Measurements from ENCODE around the gene RIMS4. TPM values are rescaled to one million over a fixed set of nuclear protein-coding genes. Genes with fewer than 3 reads are reported as not detected.
A peak's percentile ranks its signal among the peaks of the same experiment; 100 is the strongest.
"Not testable (repeated sequence)": the region's sequence is repeated elsewhere in the genome, so short reads cannot be mapped to it uniquely, and the experiment has no call there.

The RIMS4 gene
- total RNA-seq, 1 donor = not detected

DNA sequence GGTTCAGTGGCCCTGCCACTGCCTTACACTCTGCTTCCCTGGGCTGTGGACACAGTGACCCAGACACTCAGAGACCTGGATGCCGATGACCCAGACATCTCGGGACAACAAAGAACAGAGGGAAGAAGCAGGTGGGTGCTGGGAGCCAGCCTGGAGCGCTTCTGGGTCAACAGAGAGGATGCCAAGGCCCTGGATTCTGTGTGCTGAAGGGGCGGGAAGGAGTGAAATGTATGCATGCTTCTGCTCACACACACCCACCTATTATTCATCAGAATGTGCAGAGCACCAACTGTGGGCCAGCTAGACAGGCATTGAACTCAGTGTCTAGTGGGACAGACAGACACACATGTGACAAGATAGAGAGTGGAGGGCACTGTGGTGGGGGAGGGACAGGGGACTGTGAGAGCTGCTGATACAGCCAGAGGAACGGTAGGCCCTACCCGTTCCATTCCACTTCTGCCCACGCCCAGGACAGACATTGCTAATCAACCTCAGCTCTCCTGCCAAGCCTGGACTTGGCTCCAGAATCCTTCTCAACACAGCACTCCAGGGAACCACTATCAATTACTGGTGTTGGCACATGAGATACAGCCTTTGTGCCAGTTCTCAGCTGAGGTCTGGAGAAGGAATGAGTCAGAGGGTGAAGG, 44.5 kb downstream of the RIMS4 start:
- DNase-seq (ENCODE audit: low read depth in 2 of 3, low spot score in 2 of 3) = no peak

DNA sequence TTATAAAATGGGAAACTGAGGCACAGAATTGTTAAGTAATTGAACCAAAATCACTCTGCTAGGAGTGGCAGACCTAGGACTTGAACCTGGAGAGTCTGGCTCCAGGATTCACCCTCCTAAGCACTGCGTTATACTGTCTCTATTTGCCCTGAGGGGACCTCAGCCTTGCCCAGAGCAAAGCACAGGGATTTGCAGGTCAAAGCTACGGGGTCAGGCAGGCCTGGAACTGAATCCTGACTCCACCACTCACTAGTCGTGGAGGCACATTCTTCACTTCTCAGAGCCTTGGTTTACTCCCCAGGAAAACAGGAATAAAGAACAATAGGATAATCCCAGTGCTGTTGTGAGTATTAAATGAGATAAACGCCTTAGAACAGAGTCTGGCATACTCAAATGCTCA, 45.3 kb downstream of the RIMS4 start:
- DNase-seq (ENCODE audit: low read depth in 2 of 3, low spot score in 2 of 3) = no peak

DNA sequence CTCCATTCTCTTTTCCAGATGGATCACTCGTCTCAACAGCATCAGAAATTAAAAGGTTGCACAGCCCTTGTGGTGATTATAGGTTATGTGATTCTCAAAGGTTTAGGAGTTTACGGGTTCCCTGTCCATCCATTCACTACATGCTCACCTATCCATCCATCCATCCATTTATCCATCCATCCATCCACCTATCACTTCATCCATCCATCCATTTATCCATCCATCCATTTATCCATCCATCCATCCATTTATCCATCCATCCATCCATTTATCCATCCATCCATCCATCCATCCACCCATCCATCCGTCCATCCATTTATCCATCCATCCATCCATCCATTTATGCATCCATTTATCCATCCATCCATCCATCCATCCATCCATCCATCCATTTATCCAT, 46.5 kb downstream of the RIMS4 start:
- DNase-seq (ENCODE audit: low read depth in 2 of 3, low spot score in 2 of 3) = not testable (repeated sequence)

DNA sequence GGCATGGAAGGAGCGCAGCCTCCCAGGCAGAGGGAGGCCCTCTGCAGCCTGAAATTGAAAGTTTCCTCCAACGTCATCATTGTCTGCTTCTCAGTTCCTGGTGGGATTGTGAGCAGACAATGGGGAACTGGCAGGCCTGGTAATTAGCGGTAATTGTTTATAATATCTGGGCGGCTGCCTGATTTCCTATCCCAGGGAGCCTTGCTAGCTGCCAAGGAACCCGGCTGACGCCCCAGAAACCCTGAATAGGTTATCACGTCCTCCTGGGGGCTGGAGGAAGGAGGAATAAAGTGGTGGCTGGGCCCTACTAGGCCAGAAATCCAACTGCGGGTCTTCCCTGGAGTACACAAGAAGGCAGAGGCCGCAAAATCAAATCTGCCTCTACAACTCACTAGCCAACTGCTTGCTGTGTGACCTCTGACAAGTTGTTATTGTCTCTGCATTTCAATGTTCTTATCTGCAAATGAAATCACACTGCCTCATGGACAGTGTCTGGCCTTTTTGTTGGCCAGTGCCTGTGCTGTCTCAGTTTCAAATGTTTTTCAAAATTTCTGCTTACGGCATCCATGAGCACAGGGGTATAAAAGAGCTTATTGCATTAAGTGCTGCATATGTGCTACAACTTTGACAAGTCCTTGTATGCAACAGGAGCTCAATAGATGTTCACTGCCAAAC, 47.7 kb downstream of the RIMS4 start:
- no peak for DNase-seq (ENCODE audit: low read depth in 2 of 3, low spot score in 2 of 3)

DNA sequence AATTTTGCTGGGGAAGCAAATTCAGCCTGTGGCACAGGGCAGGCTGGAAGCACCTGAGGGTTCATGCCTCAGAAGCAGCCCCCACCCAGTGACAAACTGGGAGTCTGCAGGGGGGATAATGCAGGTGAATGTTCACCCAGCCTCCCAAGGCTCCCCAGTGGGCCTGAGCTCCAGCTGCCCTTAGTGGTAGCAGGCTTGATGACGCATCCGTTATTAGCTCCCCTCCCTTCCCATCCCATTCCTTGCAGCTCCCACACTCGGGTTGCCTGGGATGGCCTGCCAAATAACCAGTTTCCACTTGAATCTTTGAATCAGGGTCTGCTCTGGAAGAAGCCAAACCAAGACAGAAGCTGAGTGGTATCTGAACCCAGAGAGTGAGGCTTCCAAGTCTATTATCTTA, 48.9 kb downstream of the RIMS4 start:
- DNase-seq (ENCODE audit: low read depth in 2 of 3, low spot score in 2 of 3) = no peak

DNA sequence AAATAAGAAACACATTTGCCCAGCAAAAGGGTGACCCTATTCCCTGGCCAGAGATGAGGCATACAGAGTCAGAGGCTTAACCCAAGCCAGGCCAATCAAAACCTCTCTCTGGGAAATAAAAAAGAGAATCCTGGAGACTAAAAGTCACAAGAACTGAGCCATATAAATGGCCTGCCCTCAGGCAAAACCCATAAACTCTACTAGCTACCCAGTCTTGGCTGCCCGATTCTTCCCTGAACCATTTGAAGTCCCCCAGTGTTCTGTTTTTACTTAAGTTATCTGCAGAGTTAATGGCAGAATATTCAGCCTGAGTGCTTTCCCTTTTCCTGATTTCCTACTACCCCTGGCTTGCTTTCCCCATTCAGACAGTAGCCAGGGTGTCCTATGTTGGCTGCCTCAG, 50.8 kb downstream of the RIMS4 start:
- DNase-seq (ENCODE audit: low read depth in 2 of 3, low spot score in 2 of 3) = no peak

DNA sequence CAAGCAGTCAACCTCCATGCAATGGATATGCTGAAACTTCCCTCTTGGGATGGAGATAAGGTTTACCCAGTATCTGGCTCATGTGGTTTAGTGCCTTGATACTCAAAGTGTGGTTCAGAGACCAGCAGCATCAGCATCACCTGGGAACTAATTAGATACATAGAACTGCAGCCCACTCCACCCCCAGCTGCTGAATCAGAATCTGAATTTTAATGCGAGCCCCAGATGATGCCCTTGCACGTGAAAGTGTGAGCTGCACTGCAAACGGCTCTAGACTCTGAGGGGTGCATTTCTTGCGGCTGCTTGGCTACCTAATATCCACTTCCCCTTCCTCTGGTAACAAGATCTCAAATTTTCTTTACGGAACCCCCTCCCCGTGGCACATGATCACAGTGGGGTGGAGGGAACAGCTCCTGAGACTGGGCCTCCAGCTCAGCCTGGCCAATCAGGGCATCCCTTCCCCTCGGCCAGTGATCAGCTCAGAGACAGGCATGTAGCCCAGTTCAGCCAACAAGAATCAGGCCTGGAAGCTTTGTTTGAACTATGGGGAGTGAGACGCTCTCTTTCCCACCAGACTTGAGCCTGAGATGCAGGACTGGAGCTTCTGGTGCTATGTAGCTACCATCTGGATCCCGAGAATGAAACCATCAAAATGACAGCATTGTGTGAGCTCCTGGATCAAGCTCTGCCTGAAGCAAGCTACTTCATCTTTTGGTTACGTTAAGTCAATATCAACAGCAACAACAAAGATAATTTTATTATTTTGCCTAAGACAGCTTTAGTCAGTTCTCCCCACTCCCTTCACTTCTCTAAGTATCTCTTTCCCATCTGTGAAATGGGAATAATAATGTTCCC, 51.9 kb downstream of the RIMS4 start:
- peak in 1 of 3 donors; percentile 68 for DNase-seq (ENCODE audit: low read depth in 2 of 3, low spot score in 2 of 3)

DNA sequence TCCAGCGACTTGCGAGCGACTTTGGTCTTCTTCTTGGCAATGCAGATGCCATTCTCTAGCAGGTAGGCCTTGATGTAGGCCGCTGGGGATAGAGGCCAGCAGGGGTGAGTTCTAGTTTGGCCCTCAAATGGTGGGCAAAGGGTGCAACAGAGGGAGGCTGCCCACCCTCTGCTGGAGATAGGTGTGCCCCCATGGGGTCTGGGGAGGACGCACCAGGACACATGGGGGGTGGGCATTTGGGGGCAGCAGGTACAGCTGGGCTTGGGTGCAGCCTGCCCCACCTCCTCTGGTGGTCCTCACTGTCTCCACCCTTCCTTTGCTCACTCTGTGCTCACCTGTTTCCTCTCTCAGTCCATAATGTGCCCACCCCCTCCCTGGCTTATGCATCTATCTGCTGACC, 53.4 kb downstream of the RIMS4 start:
- no peak for DNase-seq (ENCODE audit: low read depth in 2 of 3, low spot score in 2 of 3)

DNA sequence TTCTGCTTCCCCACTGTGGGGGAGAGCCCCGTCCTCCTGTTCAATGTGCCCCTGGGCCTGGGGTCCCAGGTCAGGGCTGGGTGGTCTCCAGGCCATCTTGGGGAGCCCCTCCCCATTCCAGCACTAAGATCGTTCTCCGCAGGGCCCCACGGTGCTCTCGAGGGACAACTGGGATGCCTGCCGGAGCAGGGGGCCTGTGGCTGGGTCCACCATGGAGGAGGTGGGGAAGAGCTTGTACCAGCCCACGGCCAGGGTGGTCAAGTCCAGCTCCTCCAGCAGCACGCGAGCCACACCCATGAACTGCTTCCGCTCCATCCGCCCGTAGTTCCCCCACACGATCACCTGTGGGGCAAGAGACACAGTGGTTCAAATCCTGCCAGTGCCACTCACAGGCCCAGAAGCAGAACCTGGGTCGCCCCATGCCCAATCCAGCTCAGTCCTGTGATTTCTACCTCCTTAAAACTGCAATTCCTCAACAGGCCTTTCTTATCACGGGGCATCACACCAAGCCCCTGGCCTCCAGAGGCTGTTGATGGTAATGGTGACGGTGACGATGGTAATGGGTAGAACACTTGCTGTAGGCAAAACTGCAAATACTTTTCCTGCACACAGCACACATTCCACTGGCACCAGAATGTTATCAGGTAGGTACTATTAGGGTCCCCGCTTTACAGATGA, 54.2 kb downstream of the RIMS4 start:
- no peak for DNase-seq (ENCODE audit: low read depth in 2 of 3, low spot score in 2 of 3)

DNA sequence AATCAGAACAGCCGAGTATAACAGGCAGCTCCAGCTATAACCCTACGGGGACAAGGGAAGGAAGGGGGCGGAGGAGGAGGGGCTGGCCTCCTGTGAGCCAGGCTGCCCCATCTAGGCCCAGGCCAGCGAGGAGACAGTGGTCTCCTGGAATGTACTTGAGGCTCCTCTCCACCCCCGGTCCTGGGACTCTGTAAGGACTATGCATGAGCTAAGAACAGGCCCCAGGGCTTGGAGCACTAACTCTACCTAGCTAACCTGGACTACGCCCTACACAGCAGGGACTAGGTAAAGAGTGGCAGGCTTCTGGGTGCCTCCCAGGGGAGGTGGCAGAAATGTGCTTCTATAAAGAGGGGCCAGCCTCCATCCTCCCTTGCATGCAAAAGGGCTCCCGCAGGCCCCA, 55.8 kb downstream of the RIMS4 start:
- no peak for DNase-seq (ENCODE audit: low read depth in 2 of 3, low spot score in 2 of 3)

DNA sequence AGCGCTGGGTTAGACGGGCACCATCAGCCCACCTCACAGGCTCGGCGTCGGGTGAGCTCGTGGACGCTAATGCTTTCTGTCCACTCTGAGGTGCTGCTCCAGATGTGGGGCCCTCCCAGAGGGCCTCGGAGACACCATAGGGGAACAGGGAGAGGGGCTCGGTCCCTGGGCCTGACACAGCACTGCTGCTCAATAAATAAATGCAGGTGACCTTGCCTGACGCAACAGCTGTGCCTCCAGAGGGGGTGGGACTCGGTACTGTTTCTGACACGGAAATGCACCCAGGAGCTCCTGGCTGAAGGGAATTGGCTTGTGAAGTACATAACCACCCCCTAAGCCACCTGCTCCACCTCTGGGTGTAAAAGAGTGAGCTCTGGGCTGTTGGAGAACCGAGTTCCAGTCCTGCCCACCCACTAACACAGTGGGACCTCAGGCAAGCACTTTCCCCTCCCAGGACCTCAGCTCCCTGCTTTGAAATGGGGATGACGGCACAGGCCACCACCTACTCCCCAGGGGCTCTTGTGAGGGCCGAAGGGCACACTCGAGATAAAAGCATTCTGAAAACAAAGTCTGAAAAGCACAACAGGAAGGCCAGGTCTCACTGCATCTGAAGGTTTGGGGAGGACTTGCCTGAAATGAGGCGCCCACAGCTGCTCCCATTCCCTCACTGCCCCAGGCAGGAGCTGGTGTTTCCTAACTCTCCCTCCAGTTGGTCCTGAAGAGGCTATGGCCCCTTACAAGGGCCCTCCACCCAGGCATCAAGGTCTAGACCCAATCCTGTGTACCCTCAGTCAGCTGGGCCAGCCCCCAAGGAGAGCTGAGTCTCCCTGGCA, 58.0 kb downstream of the RIMS4 start:
- DNase-seq (ENCODE audit: low read depth in 2 of 3, low spot score in 2 of 3) = no peak

DNA sequence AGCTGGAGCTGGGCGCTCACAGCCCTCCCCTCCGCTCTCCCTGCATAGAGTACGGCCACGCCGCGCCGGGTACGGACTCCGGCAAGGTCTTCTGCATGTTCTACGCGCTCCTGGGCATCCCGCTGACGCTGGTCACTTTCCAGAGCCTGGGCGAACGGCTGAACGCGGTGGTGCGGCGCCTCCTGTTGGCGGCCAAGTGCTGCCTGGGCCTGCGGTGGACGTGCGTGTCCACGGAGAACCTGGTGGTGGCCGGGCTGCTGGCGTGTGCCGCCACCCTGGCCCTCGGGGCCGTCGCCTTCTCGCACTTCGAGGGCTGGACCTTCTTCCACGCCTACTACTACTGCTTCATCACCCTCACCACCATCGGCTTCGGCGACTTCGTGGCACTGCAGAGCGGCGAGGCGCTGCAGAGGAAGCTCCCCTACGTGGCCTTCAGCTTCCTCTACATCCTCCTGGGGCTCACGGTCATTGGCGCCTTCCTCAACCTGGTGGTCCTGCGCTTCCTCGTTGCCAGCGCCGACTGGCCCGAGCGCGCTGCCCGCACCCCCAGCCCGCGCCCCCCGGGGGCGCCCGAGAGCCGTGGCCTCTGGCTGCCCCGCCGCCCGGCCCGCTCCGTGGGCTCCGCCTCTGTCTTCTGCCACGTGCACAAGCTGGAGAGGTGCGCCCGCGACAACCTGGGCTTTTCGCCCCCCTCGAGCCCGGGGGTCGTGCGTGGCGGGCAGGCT, 60.1 kb downstream of the RIMS4 start:
- peak in 1 of 3 donors; percentile 58 for DNase-seq (ENCODE audit: low read depth in 2 of 3, low spot score in 2 of 3)

DNA sequence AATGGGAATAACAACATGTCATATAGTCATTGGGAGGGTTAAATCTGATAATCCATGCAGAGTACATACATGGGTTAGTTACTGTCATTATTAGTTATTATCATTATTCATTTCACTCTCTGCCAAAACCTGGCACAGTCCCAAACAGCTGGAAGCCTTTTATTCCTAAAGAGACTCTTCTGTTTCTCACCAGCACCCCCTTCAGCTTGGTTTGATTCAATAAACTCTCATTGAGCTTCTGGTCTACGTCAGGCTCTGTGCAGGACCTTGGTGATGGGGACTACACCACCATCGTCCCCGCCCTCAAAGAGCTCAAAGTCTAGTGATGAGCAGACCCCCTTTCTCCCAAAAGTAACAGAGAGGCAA, 62.4 kb downstream of the RIMS4 start:
- no peak for DNase-seq (ENCODE audit: low read depth in 2 of 3, low spot score in 2 of 3)

DNA sequence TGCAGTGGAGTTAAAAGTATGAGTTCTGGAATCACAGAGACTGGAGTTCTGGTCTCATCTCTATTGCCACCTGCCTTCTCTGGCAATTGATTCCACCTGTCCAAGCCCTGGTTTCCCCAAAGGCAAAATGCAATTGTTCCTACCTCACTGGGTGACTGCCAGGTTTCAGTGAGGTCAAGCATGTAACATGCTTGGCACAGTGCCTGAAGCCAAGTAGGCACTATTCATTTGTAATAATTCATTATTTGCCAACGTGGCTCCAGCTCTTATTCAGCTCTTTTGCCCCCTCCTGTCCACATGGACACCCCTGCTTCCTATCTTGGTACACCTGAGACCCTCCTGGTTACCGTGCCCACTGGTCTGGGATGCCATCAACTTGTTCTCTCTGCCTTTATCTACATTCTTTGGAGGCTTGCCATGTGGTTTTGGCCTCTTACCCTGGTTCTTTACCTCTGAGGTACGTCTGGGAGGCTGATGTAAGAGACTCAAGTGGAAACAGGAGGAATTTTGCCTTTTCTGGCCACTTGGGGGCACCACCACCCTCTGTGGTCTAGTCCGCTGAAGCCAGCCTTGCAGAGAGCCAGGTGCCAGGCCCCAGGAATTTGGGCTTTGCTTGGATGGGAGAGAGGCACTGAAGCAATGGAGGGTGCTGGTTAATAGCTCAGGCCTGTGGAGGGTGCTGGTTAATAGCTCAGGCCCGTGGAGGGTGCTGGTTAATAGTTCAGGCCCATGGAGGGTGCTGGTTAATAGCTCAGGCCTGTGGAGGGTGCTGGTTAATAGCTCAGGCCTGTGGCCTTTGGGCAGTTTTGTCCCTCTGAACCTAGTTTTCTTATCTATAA, 63.0 kb downstream of the RIMS4 start:
- DNase-seq (ENCODE audit: low read depth in 2 of 3, low spot score in 2 of 3) = peak in 2 of 3 donors; percentile 65 to 78

DNA sequence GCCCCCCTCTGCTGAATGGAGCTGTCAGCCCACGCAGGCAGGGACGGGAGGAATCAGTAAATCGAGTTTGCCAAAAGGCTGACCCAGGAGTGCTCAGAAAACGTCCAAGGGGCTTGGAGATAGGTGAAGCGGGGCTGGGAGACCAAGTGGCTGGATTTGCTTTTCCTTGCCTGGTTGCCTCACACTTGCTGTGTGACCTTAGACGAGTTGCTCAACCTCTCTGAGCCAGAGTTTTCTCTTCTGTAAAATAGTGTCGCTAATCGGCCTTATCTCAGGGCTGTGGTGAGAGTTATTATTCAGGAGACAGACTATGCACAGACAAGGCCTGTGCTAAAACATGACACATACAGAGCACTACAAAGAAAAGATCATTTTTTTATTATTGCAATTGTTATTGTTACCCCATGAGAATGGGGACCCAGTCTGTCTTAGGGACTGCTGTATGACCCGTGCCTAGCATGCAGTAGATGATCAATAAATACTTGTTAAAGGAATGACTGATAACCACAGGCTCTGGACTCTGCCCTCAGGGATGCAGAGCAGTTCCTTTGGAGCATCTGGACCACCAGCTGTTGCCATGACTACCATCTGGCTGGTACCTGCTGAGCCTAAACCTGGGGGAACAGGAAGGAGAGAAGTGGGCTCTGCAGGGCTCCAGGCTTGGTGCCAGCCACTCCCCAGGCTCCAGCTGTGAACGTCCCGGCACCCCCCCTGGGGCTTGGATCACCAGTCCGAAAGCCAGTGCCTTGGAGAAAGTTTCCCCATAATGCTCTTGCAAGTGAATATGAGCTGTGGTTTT, 63.8 kb downstream of the RIMS4 start:
- no peak for DNase-seq (ENCODE audit: low read depth in 2 of 3, low spot score in 2 of 3)

DNA sequence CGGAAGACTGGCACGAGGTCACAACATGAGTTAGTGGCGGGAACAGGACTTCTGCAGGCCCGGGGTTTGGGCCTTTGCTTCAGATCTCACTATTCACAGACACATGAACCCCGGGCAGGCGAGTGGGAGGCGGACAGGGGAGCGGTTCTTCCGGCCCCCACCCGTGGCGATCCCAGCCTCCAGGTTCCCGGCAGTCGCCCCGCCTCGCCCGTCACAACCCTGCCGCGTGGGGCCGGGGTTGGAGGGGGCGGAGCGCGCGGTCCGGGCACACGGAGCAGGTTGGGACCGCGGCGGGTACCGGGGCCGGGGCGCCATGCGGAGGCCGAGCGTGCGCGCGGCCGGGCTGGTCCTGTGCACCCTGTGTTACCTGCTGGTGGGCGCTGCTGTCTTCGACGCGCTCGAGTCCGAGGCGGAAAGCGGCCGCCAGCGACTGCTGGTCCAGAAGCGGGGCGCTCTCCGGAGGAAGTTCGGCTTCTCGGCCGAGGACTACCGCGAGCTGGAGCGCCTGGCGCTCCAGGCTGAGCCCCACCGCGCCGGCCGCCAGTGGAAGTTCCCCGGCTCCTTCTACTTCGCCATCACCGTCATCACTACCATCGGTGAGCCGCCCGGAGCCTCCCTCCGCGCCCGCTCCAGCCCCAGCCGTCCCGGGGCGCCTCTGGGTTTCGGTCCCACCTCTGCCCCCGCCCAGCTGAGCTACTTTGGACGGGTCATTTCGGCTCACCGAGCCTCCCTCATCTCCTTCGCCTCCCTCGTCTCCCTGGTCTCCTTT, 64.6 kb downstream of the RIMS4 start, which contains the start of gene KCNK15:
Gene KCNK15 (plus strand): TSS at position 268 of the 769 bp plus-strand sequence. CDS start 46 bp downstream, at position 314.
- DNase-seq (ENCODE audit: low read depth in 2 of 3, low spot score in 2 of 3) = peak in 1 of 3 donors; percentile 20

DNA sequence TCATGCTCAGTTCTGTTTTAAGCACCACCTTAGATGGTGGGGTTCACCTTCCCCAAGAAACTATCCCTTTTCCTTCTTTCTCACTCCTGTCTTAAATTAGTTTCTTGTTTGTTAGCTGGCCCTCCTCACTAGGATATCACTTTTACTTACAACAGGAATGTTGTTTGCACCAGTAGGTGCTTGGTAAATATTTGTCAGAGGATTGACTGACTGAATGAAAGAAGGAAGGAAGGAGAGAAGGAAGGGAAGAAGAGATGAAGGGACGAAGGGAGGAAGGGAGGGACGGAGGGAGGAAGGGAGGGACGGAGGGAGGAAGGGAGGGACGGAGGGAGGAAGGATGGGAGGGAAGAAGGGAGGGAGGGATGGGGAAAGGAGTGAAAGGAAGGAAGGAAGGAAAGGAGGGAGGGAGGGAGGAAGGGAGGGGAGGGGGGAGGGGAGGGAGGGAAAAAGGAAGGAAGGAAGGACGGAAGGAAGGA, 65.2 kb downstream of the RIMS4 start:
- no peak for DNase-seq (ENCODE audit: low read depth in 2 of 3, low spot score in 2 of 3)
